ENCODE data around the gene CCIN. TPM values are rescaled to one million over a fixed set of nuclear protein-coding genes. Genes with fewer than 3 reads are reported as not detected.

The CCIN gene
- total RNA-seq, 1 donor from 2014 or later = not detected

GRCh38 chr9:36141761-36142160 is 27.4 kb upstream of the CCIN start:
- Mint-ChIP-seq H3K9me3 (ENCODE audit: low read depth) (peaks cover 13% of the 10 kb centered on the region), H3K4me1 (ENCODE audit: low read depth) (peaks cover 7% of the 10 kb centered on the region), H3K4me3 (ENCODE audit: low read depth) (no peak overlapping the region), H3K27ac (peak overlapping the region; percentile 30), H3K36me3 (ENCODE audit: insufficient read depth) (peaks cover 10% of the 10 kb centered on the region), H3K27me3 (peaks cover 33% of the 10 kb centered on the region)
- TF ChIP-seq CTCF (IDR thresholded peaks at IDR 0.05; ENCODE audit: unreplicated experiment) = no peak
- DNase-seq (ENCODE audit: low spot score, unreplicated experiment) = no peak

GRCh38 chr9:36142510-36143244 is 26.5 kb upstream of the CCIN start:
- TF ChIP-seq CTCF (IDR thresholded peaks at IDR 0.05; ENCODE audit: unreplicated experiment) = no peak
- no peak for DNase-seq (ENCODE audit: low spot score, unreplicated experiment)
- peaks cover 13% of the 10 kb centered on the region for H3K9me3 Mint-ChIP-seq (ENCODE audit: low read depth)
- H3K4me3 Mint-ChIP-seq (ENCODE audit: low read depth) = no peak overlapping the region
- peaks cover 11% of the 10 kb centered on the region for H3K36me3 Mint-ChIP-seq (ENCODE audit: insufficient read depth)
- no peak overlapping the region for H3K27ac Mint-ChIP-seq
- no peaks in the 10 kb centered on the region for H3K4me1 Mint-ChIP-seq (ENCODE audit: low read depth)
- peaks cover 25% of the 10 kb centered on the region for H3K27me3 Mint-ChIP-seq

- no peak overlapping the region for H3K27ac Mint-ChIP-seq
- H3K4me3 Mint-ChIP-seq (ENCODE audit: low read depth) = no peak overlapping the region
- H3K4me1 Mint-ChIP-seq (ENCODE audit: low read depth) = no peaks in the 10 kb centered on the region
These were observed 25.9 kb upstream of the CCIN start for GRCh38 chr9:36143245-36143641.

GRCh38 chr9:36144309-36145232 is 24.6 kb upstream of the CCIN start:
- no peak overlapping the region for H3K4me3 Mint-ChIP-seq (ENCODE audit: low read depth)
- DNase-seq (ENCODE audit: low spot score, unreplicated experiment) = no peak
- H3K36me3 Mint-ChIP-seq (ENCODE audit: insufficient read depth) = peaks cover 11% of the 10 kb centered on the region
- TF ChIP-seq CTCF (IDR thresholded peaks at IDR 0.05; ENCODE audit: unreplicated experiment) = no peak
- H3K27me3 Mint-ChIP-seq = peaks cover 6% of the 10 kb centered on the region
- H3K27ac Mint-ChIP-seq = no peak overlapping the region
- peaks cover 13% of the 10 kb centered on the region for H3K9me3 Mint-ChIP-seq (ENCODE audit: low read depth)
- no peaks in the 10 kb centered on the region for H3K4me1 Mint-ChIP-seq (ENCODE audit: low read depth)

More at GRCh38 chr9:36143245-36143641, 25.9 kb upstream of the CCIN start:
- no peak for TF ChIP-seq CTCF (IDR thresholded peaks at IDR 0.05; ENCODE audit: unreplicated experiment)
- Mint-ChIP-seq H3K27me3 (peaks cover 19% of the 10 kb centered on the region), H3K36me3 (ENCODE audit: insufficient read depth) (peaks cover 11% of the 10 kb centered on the region), H3K9me3 (ENCODE audit: low read depth) (peaks cover 13% of the 10 kb centered on the region)
- no peak for DNase-seq (ENCODE audit: low spot score, unreplicated experiment)

- H3K36me3 Mint-ChIP-seq (ENCODE audit: insufficient read depth) = peaks cover 11% of the 10 kb centered on the region
- no peak for DNase-seq (ENCODE audit: low spot score, unreplicated experiment)
- peaks cover 13% of the 10 kb centered on the region for H3K9me3 Mint-ChIP-seq (ENCODE audit: low read depth)
- H3K4me1 Mint-ChIP-seq (ENCODE audit: low read depth) = no peaks in the 10 kb centered on the region
- no peak overlapping the region for H3K27ac Mint-ChIP-seq
- no peak for TF ChIP-seq CTCF (IDR thresholded peaks at IDR 0.05; ENCODE audit: unreplicated experiment)
- H3K4me3 Mint-ChIP-seq (ENCODE audit: low read depth) = no peak overlapping the region
- H3K27me3 Mint-ChIP-seq = no peaks in the 10 kb centered on the region
These were observed 23.2 kb upstream of the CCIN start for GRCh38 chr9:36145970-36146369.

Measured in progenitor cell of endocrine pancreas (in vitro differentiated cells).